ENCODE measurements around the gene FOLR3. TPM values are rescaled to one million over a fixed set of nuclear protein-coding genes. Genes with fewer than 3 reads are reported as not detected.
"Not testable (repeated sequence)": the region's sequence is repeated elsewhere in the genome, so short reads cannot be mapped to it uniquely, and the experiment has no call there.

FOLR3 gene
- total RNA-seq, 1 donor from 2014 or later: not detected

DNA sequence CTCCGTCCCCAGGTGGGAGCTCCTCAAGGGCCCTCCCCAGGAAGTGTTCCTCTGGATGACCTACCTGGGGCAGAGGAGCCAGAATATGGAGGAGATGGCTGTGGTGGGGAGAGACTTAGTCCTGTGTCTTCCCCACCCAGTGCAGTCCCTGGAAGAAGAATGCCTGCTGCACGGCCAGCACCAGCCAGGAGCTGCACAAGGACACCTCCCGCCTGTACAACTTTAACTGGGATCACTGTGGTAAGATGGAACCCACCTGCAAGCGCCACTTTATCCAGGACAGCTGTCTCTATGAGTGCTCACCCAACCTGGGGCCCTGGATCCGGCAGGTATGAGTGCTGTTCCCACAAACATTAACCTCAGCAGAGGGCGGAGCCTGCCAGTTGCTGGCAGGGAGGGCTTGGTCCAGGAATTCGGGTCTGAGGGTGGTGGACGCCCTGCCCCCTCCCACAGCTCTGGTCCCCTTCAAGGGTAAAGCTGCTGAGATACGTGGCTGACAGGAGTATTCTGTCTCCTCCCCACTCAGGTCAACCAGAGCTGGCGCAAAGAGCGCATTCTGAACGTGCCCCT is 3.4 kb downstream of the FOLR3 start:
- TF ChIP-seq, protein P1, sequence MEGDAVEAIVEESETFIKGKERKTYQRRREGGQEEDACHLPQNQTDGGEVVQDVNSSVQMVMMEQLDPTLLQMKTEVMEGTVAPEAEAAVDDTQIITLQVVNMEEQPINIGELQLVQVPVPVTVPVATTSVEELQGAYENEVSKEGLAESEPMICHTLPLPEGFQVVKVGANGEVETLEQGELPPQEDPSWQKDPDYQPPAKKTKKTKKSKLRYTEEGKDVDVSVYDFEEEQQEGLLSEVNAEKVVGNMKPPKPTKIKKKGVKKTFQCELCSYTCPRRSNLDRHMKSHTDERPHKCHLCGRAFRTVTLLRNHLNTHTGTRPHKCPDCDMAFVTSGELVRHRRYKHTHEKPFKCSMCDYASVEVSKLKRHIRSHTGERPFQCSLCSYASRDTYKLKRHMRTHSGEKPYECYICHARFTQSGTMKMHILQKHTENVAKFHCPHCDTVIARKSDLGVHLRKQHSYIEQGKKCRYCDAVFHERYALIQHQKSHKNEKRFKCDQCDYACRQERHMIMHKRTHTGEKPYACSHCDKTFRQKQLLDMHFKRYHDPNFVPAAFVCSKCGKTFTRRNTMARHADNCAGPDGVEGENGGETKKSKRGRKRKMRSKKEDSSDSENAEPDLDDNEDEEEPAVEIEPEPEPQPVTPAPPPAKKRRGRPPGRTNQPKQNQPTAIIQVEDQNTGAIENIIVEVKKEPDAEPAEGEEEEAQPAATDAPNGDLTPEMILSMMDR (IDR thresholded peaks at IDR 0.05; ENCODE audit: unreplicated experiment): no peak
- no peak overlapping the region for H3K4me3 Mint-ChIP-seq (ENCODE audit: unreplicated experiment)
- no peaks in the 10 kb centered on the region for H3K36me3 Mint-ChIP-seq (ENCODE audit: low read depth, unreplicated experiment)
- no peak overlapping the region for H3K27ac Mint-ChIP-seq (ENCODE audit: unreplicated experiment)
- DNase-seq (ENCODE audit: low spot score): no peak
- no peaks in the 10 kb centered on the region for H3K4me1 Mint-ChIP-seq (ENCODE audit: unreplicated experiment)
- no peaks in the 10 kb centered on the region for H3K27me3 Mint-ChIP-seq (ENCODE audit: unreplicated experiment)
- H3K9me3 Mint-ChIP-seq (ENCODE audit: unreplicated experiment): no peaks in the 10 kb centered on the region

DNA sequence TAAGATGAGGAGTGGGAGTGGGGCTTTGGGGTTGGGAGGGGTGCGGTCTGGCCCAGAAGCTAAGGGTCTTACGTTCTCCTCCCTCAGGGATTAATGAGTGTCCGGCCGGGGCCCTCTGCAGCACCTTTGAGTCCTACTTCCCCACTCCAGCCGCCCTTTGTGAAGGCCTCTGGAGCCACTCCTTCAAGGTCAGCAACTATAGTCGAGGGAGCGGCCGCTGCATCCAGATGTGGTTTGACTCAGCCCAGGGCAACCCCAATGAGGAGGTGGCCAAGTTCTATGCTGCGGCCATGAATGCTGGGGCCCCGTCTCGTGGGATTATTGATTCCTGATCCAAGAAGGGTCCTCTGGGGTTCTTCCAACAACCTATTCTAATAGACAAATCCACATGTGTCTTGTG is 4.0 kb downstream of the FOLR3 start:
- H3K4me1 Mint-ChIP-seq (ENCODE audit: unreplicated experiment): no peaks in the 10 kb centered on the region
- no peaks in the 10 kb centered on the region for H3K9me3 Mint-ChIP-seq (ENCODE audit: unreplicated experiment)
- H3K36me3 Mint-ChIP-seq (ENCODE audit: low read depth, unreplicated experiment): no peaks in the 10 kb centered on the region
- no peaks in the 10 kb centered on the region for H3K27me3 Mint-ChIP-seq (ENCODE audit: unreplicated experiment)
- no peak overlapping the region for H3K4me3 Mint-ChIP-seq (ENCODE audit: unreplicated experiment)
- H3K27ac Mint-ChIP-seq (ENCODE audit: unreplicated experiment): no peak overlapping the region
- TF ChIP-seq, protein P1 (IDR thresholded peaks at IDR 0.05; ENCODE audit: unreplicated experiment): no peak
- no peak for DNase-seq (ENCODE audit: low spot score)

DNA sequence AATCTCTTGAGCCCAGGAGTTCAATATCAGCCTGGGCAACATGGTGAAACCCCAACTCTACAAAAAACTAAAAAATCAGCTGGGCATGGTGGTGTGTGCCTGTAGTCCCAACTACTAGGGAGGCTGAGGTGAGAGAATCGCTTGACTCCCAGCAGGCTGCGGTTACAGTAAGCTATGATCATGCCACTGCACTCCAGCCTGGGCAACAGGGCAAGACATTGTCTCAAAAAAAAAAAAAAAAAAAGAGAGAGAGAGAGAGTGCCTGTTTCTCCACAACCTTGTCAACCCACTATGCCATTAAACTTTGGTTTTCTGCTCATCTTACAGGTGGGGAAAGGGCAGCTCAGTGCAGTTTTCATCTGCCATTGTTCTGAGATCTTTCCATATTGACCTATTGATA is 5.1 kb downstream of the FOLR3 start:
- H3K36me3 Mint-ChIP-seq (ENCODE audit: low read depth, unreplicated experiment): no peaks in the 10 kb centered on the region
- TF ChIP-seq, protein P1 (IDR thresholded peaks at IDR 0.05; ENCODE audit: unreplicated experiment): no peak
- no peak overlapping the region for H3K27ac Mint-ChIP-seq (ENCODE audit: unreplicated experiment)
- no peak for DNase-seq (ENCODE audit: low spot score)
- H3K4me1 Mint-ChIP-seq (ENCODE audit: unreplicated experiment): no peaks in the 10 kb centered on the region
- no peaks in the 10 kb centered on the region for H3K27me3 Mint-ChIP-seq (ENCODE audit: unreplicated experiment)
- no peak overlapping the region for H3K4me3 Mint-ChIP-seq (ENCODE audit: unreplicated experiment)
- no peaks in the 10 kb centered on the region for H3K9me3 Mint-ChIP-seq (ENCODE audit: unreplicated experiment)

DNA sequence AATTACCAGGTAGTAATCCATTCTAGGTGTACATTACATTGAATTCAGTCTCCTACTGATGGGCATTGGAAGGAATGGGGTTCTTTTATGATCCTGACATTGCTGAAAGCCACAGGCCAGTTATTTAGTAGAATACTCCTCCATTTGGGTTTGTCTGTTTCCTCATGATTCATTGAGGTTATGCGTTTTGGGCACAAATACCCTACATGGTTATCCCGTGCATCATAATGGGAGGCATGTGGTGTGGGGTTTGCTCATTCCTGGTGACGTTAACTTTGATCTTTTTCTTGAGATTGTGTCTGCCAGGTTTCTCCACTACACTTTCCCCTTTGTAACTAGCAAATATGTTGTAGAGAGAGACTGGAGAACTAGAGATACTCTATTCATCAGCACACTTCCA is 5.5 kb downstream of the FOLR3 start:
- H3K4me3 Mint-ChIP-seq (ENCODE audit: unreplicated experiment): no peak overlapping the region
- no peaks in the 10 kb centered on the region for H3K9me3 Mint-ChIP-seq (ENCODE audit: unreplicated experiment)
- no peak overlapping the region for H3K27ac Mint-ChIP-seq (ENCODE audit: unreplicated experiment)
- H3K4me1 Mint-ChIP-seq (ENCODE audit: unreplicated experiment): no peaks in the 10 kb centered on the region
- no peaks in the 10 kb centered on the region for H3K27me3 Mint-ChIP-seq (ENCODE audit: unreplicated experiment)
- TF ChIP-seq, protein P1 (IDR thresholded peaks at IDR 0.05; ENCODE audit: unreplicated experiment): no peak
- DNase-seq (ENCODE audit: low spot score): no peak
- H3K36me3 Mint-ChIP-seq (ENCODE audit: low read depth, unreplicated experiment): no peaks in the 10 kb centered on the region

DNA sequence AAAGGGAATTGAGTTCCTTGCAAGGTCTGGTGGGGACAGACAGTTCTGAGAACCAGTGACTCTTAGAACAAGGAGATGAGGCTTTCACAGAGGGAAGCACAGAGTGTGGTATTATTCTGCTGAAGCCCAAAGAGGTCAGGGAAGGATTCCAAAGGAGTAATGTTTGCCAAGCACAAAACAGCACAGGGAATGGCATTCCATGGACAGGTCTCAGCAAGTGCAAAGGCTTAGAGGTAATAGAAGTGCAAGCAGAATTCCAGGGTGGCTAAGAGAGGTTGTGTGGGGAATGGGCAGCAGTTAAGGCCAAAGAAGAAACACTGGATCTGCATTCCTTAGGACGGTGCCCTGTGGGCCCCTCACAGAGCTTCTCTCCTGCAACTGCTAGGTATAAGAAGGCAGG is 6.6 kb downstream of the FOLR3 start:
- not testable (repeated sequence) for H3K27ac Mint-ChIP-seq (ENCODE audit: unreplicated experiment); H3K4me3 Mint-ChIP-seq (ENCODE audit: unreplicated experiment); H3K27me3 Mint-ChIP-seq (ENCODE audit: unreplicated experiment); DNase-seq (ENCODE audit: low spot score); H3K9me3 Mint-ChIP-seq (ENCODE audit: unreplicated experiment); H3K36me3 Mint-ChIP-seq (ENCODE audit: low read depth, unreplicated experiment); H3K4me1 Mint-ChIP-seq (ENCODE audit: unreplicated experiment)

DNA sequence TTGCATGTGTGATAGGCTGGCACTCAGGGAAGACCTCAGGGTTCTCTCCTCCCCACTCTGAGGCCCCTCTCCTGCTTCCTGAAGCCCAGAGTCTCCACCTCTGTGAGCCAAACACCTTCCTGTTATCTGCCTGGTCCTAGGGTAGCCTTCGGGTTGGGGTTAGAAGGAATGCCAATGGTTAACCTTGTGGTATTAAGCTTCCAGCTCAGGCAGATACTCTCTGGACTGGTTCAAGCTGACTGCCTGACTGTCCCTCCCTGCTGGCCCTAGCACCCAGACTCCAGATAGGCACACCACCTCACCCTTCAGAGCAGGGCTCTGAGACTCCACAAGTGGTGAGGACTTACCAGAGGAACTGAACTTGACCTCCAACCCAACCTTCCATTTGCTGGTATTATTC is 7.0 kb downstream of the FOLR3 start:
- not testable (repeated sequence) for DNase-seq (ENCODE audit: low spot score); H3K9me3 Mint-ChIP-seq (ENCODE audit: unreplicated experiment); H3K27ac Mint-ChIP-seq (ENCODE audit: unreplicated experiment); H3K36me3 Mint-ChIP-seq (ENCODE audit: low read depth, unreplicated experiment); H3K27me3 Mint-ChIP-seq (ENCODE audit: unreplicated experiment); H3K4me1 Mint-ChIP-seq (ENCODE audit: unreplicated experiment); H3K4me3 Mint-ChIP-seq (ENCODE audit: unreplicated experiment)
